Suprapubic skin (tissue), 4 donors: ENCODE data around the gene PARP15.

Experiments used
- CTCF ChIP-seq, 2 donors: fragments of 200-600 bp in 1 of 2; fragments of 450-650 bp in 1 of 2; sonication (generic) in 1 of 2; IDR thresholded peaks; one replicate each; pipeline ENCODE4 v1.5.1; 2016 to 2019; ENCODE audit warnings: antibody characterized with exemption in 2 of 2, mild to moderate bottlenecking in 1 of 2, moderate library complexity in 1 of 2
- EP300 ChIP-seq: sonication (generic); formaldehyde crosslinking; IDR thresholded peaks from one replicate; pipeline ENCODE4 v1.6.1; 2017; ENCODE audit warnings: antibody characterized with exemption
- POLR2AphosphoS5 ChIP-seq, 3 donors: sonication (generic); formaldehyde crosslinking; IDR thresholded peaks; one replicate each; pipeline ENCODE4 v1.6.1; 2017; ENCODE audit warnings: antibody characterized with exemption in 3 of 3

- TF ChIP-seq CTCF (IDR thresholded peaks at IDR 0.05), result peak; percentile 69 to 76
- peak in 1 of 3 donors; percentile 14 for TF ChIP-seq POLR2AphosphoS5 (IDR thresholded peaks at IDR 0.05)
- no peak for TF ChIP-seq EP300
These were observed 101.8 kb downstream of the PARP15 start for GRCh38 chr3:122679085-122679881.
